ENCODE measurements around the gene CEMP1.

CEMP1 gene

DNA sequence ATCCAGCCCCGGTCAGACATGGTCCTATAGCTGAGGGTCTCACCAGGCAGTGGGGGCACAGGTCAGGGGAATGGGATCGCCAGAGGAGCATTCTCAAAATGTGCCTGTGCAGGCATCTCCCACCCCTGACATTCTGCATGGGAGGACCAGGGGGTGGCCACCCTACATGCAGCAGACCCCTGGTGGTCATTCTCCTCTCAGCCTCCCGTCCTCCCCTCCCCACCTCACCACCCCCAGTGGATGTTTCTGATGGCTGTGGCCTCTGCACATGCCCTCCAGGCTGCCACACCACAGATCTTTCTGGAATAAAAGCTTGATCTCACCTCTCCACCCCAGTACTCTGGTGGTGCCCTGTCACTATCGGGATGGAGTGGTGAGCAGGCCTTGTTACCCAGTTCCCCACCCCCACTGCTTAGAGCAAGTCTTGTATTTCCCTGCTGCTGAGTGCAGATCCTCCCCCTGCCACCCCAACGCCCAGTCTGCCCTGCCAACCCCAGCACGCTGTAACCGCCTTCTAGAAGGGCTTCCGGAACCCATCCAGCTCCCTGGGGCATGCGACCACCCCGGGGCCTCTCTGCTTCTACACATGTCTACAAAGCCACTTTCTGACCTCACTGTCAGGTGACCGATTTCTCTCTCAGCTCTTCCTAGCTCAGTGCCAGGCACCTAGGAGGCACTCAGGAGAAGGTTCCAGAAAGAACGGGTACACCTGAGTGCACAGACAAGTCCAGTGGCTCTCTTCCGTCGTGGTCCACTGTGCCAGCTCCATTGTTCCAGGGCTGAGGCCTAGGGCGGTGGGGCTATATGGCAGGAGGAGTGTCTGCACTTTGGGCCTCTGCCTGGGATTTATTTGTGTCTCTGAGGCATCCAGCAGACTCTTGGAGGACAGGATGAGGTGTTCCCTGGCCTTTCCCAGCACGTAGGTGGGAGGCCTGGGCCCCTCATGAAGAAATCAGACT is 47.0 kb downstream of the CEMP1 start:
- no peak for DNase-seq (ENCODE audit: low spot score)

DNA sequence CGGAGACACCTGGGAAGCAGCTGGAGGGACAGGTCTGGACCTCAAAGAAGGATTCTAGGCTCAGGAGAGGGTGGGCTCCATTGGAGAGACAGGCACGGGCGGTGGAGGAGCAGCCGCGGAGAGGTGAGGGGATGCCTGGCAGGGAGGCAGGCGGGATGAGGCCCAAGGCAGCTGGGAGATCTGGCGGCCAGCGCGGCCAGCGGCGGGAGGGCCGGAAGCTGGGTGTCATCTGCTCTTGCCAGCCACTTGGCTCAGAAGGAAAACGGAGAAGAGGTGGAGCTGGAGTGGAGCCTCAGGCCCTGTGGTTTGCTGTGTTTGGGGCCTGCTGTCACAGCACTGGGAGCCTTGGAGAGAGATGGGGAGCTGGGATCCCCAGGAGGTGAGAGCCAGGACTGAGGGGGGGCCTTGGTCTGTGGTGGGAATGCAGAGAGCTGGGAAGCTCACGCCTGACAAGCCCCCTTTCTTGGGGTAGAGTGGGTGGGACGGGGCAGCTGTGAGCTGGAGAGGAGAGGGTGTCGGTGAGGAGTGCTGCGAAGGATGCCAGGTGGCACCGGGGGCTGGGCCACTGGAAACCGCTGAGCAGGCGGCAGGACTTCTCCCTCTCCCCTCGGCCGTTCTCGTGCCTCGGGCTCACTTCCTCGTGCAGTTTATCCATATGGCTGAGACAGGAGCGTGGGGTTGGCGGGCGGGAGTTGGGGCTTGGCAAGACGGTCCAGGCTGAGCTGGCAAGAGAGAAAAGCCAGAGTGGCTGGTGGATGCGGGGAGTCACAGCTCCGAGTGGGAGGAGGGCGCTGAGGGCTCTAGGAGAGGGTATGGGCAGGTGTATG is 48.3 kb downstream of the CEMP1 start:
- peak; percentile 90 for DNase-seq (ENCODE audit: low spot score)

DNA sequence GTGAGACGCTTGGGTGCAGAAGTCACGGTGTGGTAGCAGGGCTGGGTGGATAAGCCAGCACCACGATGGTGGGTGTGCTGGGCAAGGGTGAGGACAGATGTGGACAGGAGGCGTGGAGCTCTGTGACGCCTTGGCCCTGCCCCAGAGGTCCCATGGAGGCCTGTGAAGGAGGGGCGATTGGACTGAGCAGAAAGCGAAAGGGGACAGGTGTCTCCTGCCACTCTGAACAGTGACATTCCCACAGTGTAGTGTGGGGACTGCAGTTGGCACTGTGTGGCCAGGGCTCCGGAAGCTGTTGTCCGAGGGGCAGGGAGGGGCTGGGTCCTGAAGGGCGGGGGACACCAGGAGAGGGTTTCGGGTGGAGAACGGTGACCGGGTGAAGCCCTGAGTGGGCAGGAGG is 49.0 kb downstream of the CEMP1 start:
- no peak for DNase-seq (ENCODE audit: low spot score)

DNA sequence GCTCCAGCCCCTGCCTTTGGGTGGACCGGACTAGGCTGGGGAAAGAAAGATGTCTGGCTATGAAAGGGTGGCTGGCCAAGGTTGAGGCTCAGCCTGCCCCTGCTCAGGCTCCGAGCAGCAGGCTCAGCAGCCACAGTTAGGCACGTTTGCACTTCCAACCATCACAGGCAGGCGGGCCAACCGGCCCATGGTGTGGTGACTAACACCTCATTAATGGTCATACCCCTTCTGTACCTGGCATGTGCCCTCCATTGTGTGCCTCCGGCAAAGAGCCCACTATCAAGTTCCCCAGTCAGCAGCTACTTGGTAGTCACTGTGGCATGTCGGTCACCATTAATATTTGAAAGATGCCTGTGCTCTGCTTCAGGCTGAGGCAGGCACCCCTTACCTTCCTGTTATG is 49.5 kb downstream of the CEMP1 start:
- no peak for DNase-seq (ENCODE audit: low spot score)

DNA sequence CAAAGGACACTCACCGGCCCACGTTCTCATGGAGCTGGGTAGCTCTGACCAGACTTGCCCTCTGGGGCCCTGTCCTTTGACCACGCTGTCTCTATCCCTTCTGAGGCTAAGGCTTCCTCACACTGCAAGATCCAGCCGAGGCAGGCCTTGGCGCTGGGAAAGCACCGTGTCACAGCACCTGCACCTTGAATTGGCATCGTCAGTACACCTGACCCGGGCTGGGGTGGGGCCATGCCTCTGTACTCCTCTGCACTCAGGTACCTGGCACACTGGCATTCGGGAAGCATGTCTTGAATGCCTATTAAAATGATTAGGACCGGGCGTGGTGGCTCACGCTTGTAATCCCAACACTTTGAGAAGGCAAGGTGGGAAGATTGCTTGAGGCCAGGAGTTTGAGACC is 50.3 kb downstream of the CEMP1 start:
- no peak for DNase-seq (ENCODE audit: low spot score)

Data from AG08395 (cell line).